Kidney (tissue), 14 donors: ENCODE results near the gene CILP2. TPM values are rescaled to one million over a fixed set of nuclear protein-coding genes. Genes with fewer than 3 reads are reported as not detected.

ENCODE experiments used
- DNase-seq, 5 donors: peaks; one replicate each; pipeline ENCODE4 v3.0.0-alpha.2; 2013 to 2020
- FAIRE-seq: peaks from 2 replicates; lab custom pipeline; 2012; peaks lifted over from hg19 to GRCh38; lab: Jason Lieb, UNC
- H3K27ac ChIP-seq, 2 donors: one replicate each; pipeline ENCODE4 v1.7.0; 2013; ENCODE audit warnings: low read depth in 2 of 2, low read length in 2 of 2, inconsistent platforms in 1 of 2
- H3K27me3 ChIP-seq: one replicate; pipeline ENCODE4 v1.7.1; 2013; ENCODE audit warnings: low read length, inconsistent platforms; ENCODE audit not compliant: control insufficient read depth, insufficient read depth
- H3K36me3 ChIP-seq, 3 donors: one replicate each; pipeline versions ENCODE4 v1.7.0 to v1.7.1; 2013; ENCODE audit warnings: low read length in 3 of 3, control low read depth in 1 of 3, inconsistent platforms in 1 of 3; ENCODE audit not compliant: insufficient read depth in 3 of 3, control insufficient read depth in 2 of 3
- H3K4me1 ChIP-seq, 3 donors: one replicate each; pipeline versions ENCODE4 v1.7.0 to v1.7.1; 2013; ENCODE audit warnings: low read length in 3 of 3, inconsistent platforms in 1 of 3, low read depth in 1 of 3; ENCODE audit not compliant: control insufficient read depth in 2 of 3, insufficient read depth in 2 of 3
- H3K4me3 ChIP-seq, 3 donors: one replicate each; pipeline versions ENCODE4 v1.7.0 to v1.8.1; 2013; ENCODE audit warnings: low read length in 3 of 3, control low read depth in 1 of 3, inconsistent platforms in 1 of 3
- H3K9ac ChIP-seq, 3 donors: one replicate each; pipeline versions ENCODE4 v1.7.0 to v1.7.1; 2013; ENCODE audit warnings: low read length in 3 of 3, control low read depth in 1 of 3, inconsistent platforms in 1 of 3
- H3K9me3 ChIP-seq, 3 donors: one replicate each; pipeline versions ENCODE4 v1.7.0 to v1.7.1; 2013; ENCODE audit warnings: low read length in 3 of 3, control low read depth in 1 of 3, inconsistent platforms in 1 of 3; ENCODE audit not compliant: control insufficient read depth in 2 of 3, insufficient read depth in 1 of 3
- intact Hi-C: fragments of 100-400 bp; cut with DNase I; formaldehyde crosslinking; loops from one replicate; pipeline ENCODE4 v1.11.1; 2022
- polyA plus RNA-seq: library from polyadenylated mRNA; stranded (reverse); fragments of 350-450 nt; fragmentation: Illumina TruSeq; extraction: RNeasy Lipid Tissue Mini Kit (QIAGEN cat#74804); gene quantifications from one replicate; pipeline ENCODE4 v1.2.3, GENCODE V29; 2014; ENCODE audit warnings: low read depth, low replicate concordance; ENCODE audit not compliant: insufficient read depth
- total RNA-seq: library from RNA; stranded (reverse); fragmentation: NEBNext Ultra II Directional; extraction: Animal tissue kit (Norgen Biotek cat#: 25700); gene quantifications from one replicate; pipeline ENCODE4 v1.2.1, GENCODE V29; 2021
- TF ChIP-seq, protein P1 (sequence below): IDR thresholded peaks from 3 replicates; pipeline ENCODE4 v1.5.1; 2012; ENCODE audit warnings: mild to moderate bottlenecking, moderate library complexity, borderline replicate concordance; ENCODE audit not compliant: insufficient read depth; ENCODE audit errors: extremely low read depth
- donor health status: control.
- donor health status: control.
- donor health status: control.
- donor health status: control.
- donor health status: control.
- donor health status: DM: yes; HTN: yes; CAD: no.
- donor health status: Normal renal cell carcinoma (clear cell type).

CILP2 gene
- total and polyA plus RNA-seq, 2 donors from 2014 or later: 0.41 TPM; not detected in 1

DNA sequence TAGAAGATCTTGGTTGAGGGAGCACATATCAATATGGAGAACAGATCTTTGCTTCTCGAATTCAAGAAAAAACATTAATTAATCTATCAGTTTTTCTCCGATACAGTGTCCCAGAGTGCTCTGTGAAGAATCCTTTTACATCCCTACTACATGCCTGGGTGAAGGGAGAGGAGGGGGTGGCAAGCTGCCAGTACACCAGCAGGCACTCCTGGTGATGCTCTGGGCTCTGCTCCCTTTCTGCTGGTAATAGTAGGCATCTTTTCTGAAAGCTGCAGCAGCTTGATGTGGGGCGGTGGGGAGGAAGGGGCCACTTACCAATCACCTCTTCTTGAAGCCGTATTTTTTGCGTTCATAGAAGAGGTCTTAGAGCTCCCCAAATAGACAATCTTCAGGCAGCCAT is 49.7 kb downstream of the CILP2 start:
- Histone ChIP-seq H3K9me3 (no peaks in the 10 kb centered on the region), H3K4me3 (no peak overlapping the region), H3K9ac (no peak overlapping the region), H3K27ac (no peak overlapping the region), H3K36me3 (no peaks in the 10 kb centered on the region), H3K4me1 (peaks cover 0 to 3% (median 0%) of the 10 kb centered on the region in 3 donors), H3K27me3 (no peaks in the 10 kb centered on the region)
- TF ChIP-seq, protein P1, sequence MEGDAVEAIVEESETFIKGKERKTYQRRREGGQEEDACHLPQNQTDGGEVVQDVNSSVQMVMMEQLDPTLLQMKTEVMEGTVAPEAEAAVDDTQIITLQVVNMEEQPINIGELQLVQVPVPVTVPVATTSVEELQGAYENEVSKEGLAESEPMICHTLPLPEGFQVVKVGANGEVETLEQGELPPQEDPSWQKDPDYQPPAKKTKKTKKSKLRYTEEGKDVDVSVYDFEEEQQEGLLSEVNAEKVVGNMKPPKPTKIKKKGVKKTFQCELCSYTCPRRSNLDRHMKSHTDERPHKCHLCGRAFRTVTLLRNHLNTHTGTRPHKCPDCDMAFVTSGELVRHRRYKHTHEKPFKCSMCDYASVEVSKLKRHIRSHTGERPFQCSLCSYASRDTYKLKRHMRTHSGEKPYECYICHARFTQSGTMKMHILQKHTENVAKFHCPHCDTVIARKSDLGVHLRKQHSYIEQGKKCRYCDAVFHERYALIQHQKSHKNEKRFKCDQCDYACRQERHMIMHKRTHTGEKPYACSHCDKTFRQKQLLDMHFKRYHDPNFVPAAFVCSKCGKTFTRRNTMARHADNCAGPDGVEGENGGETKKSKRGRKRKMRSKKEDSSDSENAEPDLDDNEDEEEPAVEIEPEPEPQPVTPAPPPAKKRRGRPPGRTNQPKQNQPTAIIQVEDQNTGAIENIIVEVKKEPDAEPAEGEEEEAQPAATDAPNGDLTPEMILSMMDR: no peak
- no peak for FAIRE-seq
- no peak for DNase-seq
- intact Hi-C loops: no loop called here

DNA sequence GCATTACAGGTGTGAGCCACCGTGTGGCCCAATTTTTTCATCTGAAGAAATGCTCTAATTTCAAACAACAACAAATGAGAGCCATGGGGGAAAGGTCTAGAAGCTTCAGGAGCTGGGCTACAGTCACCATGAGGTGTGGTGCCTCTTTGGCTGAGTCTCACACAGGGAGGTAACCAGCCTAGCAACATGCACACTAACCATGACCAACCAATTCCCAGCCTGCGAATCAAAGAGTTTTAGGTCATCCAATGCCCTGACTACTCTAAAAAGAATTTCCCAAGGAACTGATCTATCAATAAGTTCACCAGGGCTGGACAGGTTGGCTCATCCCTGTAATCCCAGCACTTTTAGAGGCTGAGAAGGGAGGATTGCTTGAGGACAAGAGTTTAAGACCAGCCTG is 50.5 kb downstream of the CILP2 start:
- Histone ChIP-seq H3K9me3 (no peaks in the 10 kb centered on the region), H3K4me3 (no peak overlapping the region), H3K4me1 (peaks cover 0 to 3% (median 0%) of the 10 kb centered on the region in 3 donors), H3K27me3 (no peaks in the 10 kb centered on the region), H3K9ac (no peak overlapping the region), H3K27ac (no peak overlapping the region), H3K36me3 (no peaks in the 10 kb centered on the region)
- intact Hi-C loops: no loop called here
- FAIRE-seq: no peak
- no peak for DNase-seq
- TF ChIP-seq, protein P1: no peak

DNA sequence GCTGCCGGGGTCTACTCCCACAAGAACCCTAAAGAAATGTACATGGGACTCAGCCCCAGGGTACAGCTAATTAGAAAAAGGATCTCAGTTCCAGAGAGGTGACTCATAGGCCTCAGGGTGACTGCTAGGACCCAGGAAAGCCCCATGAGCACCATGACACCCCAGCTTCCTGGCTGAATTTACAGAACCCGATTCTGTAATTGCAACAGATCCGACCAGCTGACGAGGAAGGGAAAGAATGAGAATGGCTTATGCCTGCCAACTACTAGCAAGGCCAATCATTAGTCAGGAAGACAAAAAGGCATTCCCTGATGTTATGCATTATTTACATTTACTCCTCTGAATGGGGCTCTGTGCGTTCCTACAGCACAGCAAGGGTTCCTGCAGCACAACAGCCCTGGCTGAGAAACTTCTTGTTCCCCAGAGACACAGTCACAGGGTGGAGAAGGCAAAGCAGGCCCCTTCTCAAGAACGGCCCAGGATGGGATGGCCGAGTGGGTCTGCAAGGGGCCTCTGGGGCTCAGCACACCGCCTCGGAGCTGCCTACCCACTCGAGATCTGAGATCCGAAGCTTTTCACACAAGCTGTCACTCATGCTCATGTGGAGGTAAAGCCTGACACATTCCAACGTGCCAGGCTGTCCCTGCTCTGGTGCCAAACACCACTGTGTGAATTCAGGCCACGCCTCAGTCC is 53.2 kb downstream of the CILP2 start:
- Histone ChIP-seq H3K4me1 (peaks cover 0 to 3% (median 0%) of the 10 kb centered on the region in 3 donors), H3K4me3 (no peak overlapping the region), H3K27ac (no peak overlapping the region), H3K36me3 (no peaks in the 10 kb centered on the region), H3K9ac (no peak overlapping the region), H3K9me3 (no peaks in the 10 kb centered on the region), H3K27me3 (no peaks in the 10 kb centered on the region)
- FAIRE-seq (no peak), DNase-seq (peak in 2 of 5 donors; percentile 13 to 43)
- intact Hi-C loops: no loop called here
- TF ChIP-seq, protein P1: no peak
